Panc1 (cell line): ENCODE measurements around the gene RHEB. TPM values are rescaled to one million over a fixed set of nuclear protein-coding genes. Genes with fewer than 3 reads are reported as not detected.
A peak's percentile ranks its signal among the peaks of the same experiment; 100 is the strongest.

Experiments
- ATAC-seq: fragments of 200-7000 bp; cut with Tn5 transposase; 2 replicates; pipeline ENCODE4 v1.9.1; 2020; ENCODE audit warnings: mild to moderate bottlenecking, moderate library complexity
- BruUV-seq: library from RNA; stranded (reverse); fragments of 400-500 nt; replicated peaks from 2 replicates; lab custom pipeline; 2021; lab: Mats Ljungman, UMichigan
- CTCF ChIA-PET: fragments of 300-600 bp; sonication (Branson Sonifier 250); formaldehyde crosslinking; loops from one replicate; lab custom pipeline; 2022; ENCODE audit warnings: antibody characterized with exemption; lab: Charles Lee
- POLR2A ChIA-PET: fragments of 300-600 bp; sonication (Branson Sonifier 250); formaldehyde crosslinking; loops from one replicate; lab custom pipeline; 2022; ENCODE audit warnings: antibody characterized with exemption; lab: Charles Lee
- DNase-seq: peaks from one replicate; pipeline ENCODE4 v3.0.0-alpha.2; 2010; ENCODE audit warnings: low read depth, low spot score
- H3K27ac ChIP-seq: 2 replicates; pipeline ENCODE4 v1.5.1; 2011; ENCODE audit warnings: mild to moderate bottlenecking, low read length, inconsistent platforms
- H3K27me3 ChIP-seq: fragments of 200-500 bp; sonication (Bioruptor generic); 2 replicates; pipeline ENCODE4 v1.6.0; 2014; ENCODE audit warnings: low read length, inconsistent platforms; ENCODE audit not compliant: control insufficient read depth, insufficient read depth
- H3K36me3 ChIP-seq: fragments of 200-500 bp; sonication (Bioruptor generic); 2 replicates; pipeline ENCODE4 v1.5.1; 2014; ENCODE audit warnings: inconsistent platforms, mild to moderate bottlenecking, low read length, moderate library complexity; ENCODE audit not compliant: control insufficient read depth, insufficient read depth
- H3K4me1 ChIP-seq: 2 replicates; pipeline ENCODE4 v1.5.1; 2011; ENCODE audit warnings: inconsistent platforms, mild to moderate bottlenecking, low read length, moderate library complexity; ENCODE audit not compliant: control insufficient read depth, insufficient read depth
- H3K4me3 ChIP-seq, 2 experiments: 2 replicates each; pipeline ENCODE4 v1.5.1; 2011 to 2012; ENCODE audit warnings: low read depth in 2 of 2, low read length in 2 of 2, mild to moderate bottlenecking in 2 of 2, inconsistent platforms in 1 of 2, moderate library complexity in 1 of 2
- H3K9me3 ChIP-seq: fragments of 200-500 bp; sonication (Bioruptor generic); 2 replicates; pipeline ENCODE4 v1.5.1; 2014; ENCODE audit warnings: low read depth, mild to moderate bottlenecking, inconsistent platforms, low read length, moderate library complexity; ENCODE audit not compliant: control insufficient read depth, insufficient read depth
- POLR2AphosphoS5 ChIP-seq: IDR thresholded peaks from 2 replicates; pipeline ENCODE4 v1.6.1; 2012; ENCODE audit warnings: mild to moderate bottlenecking, low read depth, low read length, moderate library complexity
- REST ChIP-seq, 2 experiments: IDR thresholded peaks; 2 replicates each; pipeline ENCODE4 v1.6.1; 2011 to 2012; ENCODE audit warnings: low read depth in 2 of 2, control low read depth in 1 of 2, low read length in 1 of 2, mild to moderate bottlenecking in 1 of 2, moderate library complexity in 1 of 2; ENCODE audit not compliant: insufficient read depth in 1 of 2
- SIN3A ChIP-seq: IDR thresholded peaks from 2 replicates; pipeline ENCODE4 v1.6.1; 2012; ENCODE audit warnings: low read depth, mild to moderate bottlenecking, low read length, moderate library complexity, borderline replicate concordance; ENCODE audit not compliant: insufficient read depth
- in situ Hi-C: cut with HindIII; loops from 2 replicates; pipeline ENCODE4 v1.10.0; 2016; ENCODE audit warnings: low sequenced_read_pairs, low pct_unique_long_range_greater_than_20kb
- intact Hi-C: fragments of 100-400 bp; cut with micrococcal nuclease; formaldehyde crosslinking; loops from one replicate; pipeline ENCODE4 v1.10.0; 2022; ENCODE audit not compliant: unreplicated experiment
- total RNA-seq: library from RNA; stranded (reverse); gene quantifications from one replicate; pipeline ENCODE4 v1.2.1, GENCODE V29; 2021; ENCODE audit not compliant: unreplicated experiment

The RHEB gene
- total RNA-seq, 1 experiment from 2014 or later = 259 TPM

GRCh38 chr7:151455690-151456089 is 64.0 kb downstream of the RHEB start:
- no peak for TF ChIP-seq POLR2AphosphoS5
- no peaks in the 10 kb centered on the region for H3K9me3 ChIP-seq
- ChIA-PET POLR2A (no interaction called here), CTCF (no interaction called here)
- ATAC-seq = no peak
- H3K27me3 ChIP-seq = no peaks in the 10 kb centered on the region
- DNase-seq = no peak
- BruUV-seq = no TSS peak
- in situ Hi-C loops = no loop called here
- H3K36me3 ChIP-seq = no peaks in the 10 kb centered on the region
- intact Hi-C loops = loop anchor here (10.0 kb wide), 1 partner anchor 299 kb away; no protein-coding TSS in a partner anchor
- H3K4me1 ChIP-seq = peaks cover 42% of the 10 kb centered on the region
- peak overlapping the region; percentile 98; the same call in 1 of the 2 replicates for H3K27ac ChIP-seq
- no peak overlapping the region for H3K4me3 ChIP-seq

GRCh38 chr7:151454932-151455530 is 64.7 kb downstream of the RHEB start:
- TF ChIP-seq POLR2AphosphoS5 = no peak
- Histone ChIP-seq H3K4me3 (no peak overlapping the region), H3K9me3 (no peaks in the 10 kb centered on the region), H3K4me1 (peaks cover 37% of the 10 kb centered on the region), H3K36me3 (no peaks in the 10 kb centered on the region), H3K27ac (peak overlapping the region; percentile 98), H3K27me3 (no peaks in the 10 kb centered on the region)
- POLR2A ChIA-PET = no interaction called here
- DNase-seq (no peak), ATAC-seq (no peak)
- in situ Hi-C loops = no loop called here
- CTCF ChIA-PET = no interaction called here
- BruUV-seq = no TSS peak
- intact Hi-C loops = loop anchor here (10.0 kb wide), 1 partner anchor 300 kb away; no protein-coding TSS in a partner anchor

GRCh38 chr7:151454305-151454704 is 65.4 kb downstream of the RHEB start:
- no peaks in the 10 kb centered on the region for H3K36me3 ChIP-seq
- POLR2A ChIA-PET = no interaction called here
- H3K27me3 ChIP-seq = no peaks in the 10 kb centered on the region
- intact Hi-C loops = loop anchor here (10.0 kb wide), 1 partner anchor 300 kb away; no protein-coding TSS in a partner anchor
- H3K27ac ChIP-seq = peak overlapping the region; percentile 98; the same call in 1 of the 2 replicates
- peaks cover 32% of the 10 kb centered on the region for H3K4me1 ChIP-seq
- no peaks in the 10 kb centered on the region for H3K9me3 ChIP-seq
- no TSS peak for BruUV-seq
- TF ChIP-seq REST (IDR thresholded peaks at IDR 0.05; ENCODE audit: insufficient read depth in 1 of 2, low read depth in 2 of 2, low read length in 1 of 2) (no peak), SIN3A (no peak), POLR2AphosphoS5 (no peak)
- H3K4me3 ChIP-seq = no peak overlapping the region
- no peak for DNase-seq
- no peak for ATAC-seq
- CTCF ChIA-PET = no interaction called here
- in situ Hi-C loops = no loop called here
